Renal cortical epithelial cell (primary cell): ENCODE results near the gene ANAPC2. TPM values are rescaled to one million over a fixed set of nuclear protein-coding genes. Genes with fewer than 3 reads are reported as not detected.

ENCODE experiments used
- DNase-seq: peaks from one replicate; pipeline ENCODE4 v3.0.0-alpha.2; 2011; ENCODE audit warnings: low read depth
- total RNA-seq: library from RNA; depleted of rRNA; stranded (reverse); fragments of >200 nt; gene quantifications from 2 replicates; pipeline ENCODE4 v1.2.3, GENCODE V29; 2014

ANAPC2 gene
- total RNA-seq = 10.4 and 28.9 TPM in 2 replicates

- peak; percentile 79 for DNase-seq
These were observed at the start of gene ANAPC2, which contains the start of gene SSNA1 for GRCh38 chr9:137188490-137189296. ANAPC2 (minus strand) TSS chr9:137188560; CDS start chr9:137188532, 28 bp downstream. SSNA1 (plus strand) TSS chr9:137188676; CDS start chr9:137188727, 51 bp downstream.

- no peak for DNase-seq
These were observed 48.6 kb upstream of the ANAPC2 start for GRCh38 chr9:137236936-137237421.

DNA sequence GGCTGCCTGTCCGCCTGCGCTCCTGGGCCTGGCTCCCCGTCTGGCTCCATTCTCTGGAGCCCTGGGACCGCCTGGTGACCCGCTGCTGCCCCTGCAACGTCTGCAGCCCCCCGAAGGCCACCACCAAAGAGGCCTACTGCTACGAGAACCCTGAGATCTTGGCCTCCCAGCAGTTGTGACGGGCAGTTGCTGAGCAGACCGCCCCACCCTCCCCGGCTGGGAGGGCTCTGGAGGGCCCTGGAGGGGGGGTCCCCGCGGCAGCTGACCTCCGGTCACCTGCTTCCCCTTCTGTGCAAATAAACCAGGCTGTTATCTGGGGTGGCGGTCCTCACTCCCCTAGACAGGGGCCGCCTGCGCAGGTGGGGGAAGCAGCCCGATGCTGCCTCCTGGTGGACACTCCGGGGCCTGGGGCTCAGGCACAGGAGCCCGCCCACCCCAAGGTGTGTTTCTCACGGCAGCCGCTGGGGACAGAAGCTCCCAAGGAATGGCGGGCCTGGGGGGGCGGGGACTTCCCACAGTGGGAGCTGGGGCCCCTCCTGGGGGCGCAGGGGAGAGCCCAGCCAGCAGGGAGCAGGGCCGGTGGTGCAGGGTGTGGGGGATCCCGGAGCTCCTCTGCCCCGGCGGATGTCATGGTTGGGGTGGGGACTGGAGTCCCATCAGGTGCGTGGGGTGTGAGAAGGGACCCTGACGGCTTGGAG, 48.0 kb upstream of the ANAPC2 start:
- peak; percentile 40 for DNase-seq

DNA sequence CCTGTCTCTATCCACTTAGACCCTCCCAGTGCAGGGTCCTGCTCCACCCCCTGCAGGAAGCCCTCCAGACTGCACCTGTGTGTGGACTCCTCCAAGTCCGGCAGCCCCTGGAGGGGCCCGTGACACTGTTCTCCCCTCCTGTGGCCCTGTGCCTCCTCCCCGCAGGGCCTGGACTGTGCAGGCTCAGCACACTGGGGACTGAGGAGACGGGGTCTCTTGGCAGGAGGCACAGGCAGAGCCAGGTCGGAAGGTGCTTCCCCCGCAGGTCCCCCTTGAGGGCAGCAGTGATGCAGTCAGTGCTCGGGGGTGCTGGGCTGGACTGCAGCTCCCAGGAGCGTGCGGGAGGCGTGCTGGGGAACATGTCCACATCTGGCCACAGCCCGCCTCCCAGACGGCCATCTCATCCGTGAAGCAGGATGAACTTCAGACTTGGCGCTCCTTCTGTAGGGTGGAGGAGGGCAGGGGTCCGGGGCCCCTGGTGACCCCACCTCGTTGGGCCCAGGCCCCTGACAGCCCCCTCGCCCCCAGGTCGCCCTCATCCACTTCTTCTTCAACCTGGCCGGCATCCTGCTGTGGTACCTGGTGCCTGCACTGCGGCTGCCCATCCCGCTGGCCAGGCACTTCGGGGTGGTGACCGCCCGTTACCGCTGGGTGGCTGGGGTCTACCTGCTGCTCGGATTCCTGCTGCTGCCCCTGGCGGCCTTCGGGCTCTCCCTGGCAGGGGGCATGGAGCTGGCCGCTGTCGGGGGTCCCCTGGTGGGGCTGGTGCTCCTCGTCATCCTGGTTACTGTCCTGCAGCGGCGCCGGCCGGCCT, 47.3 kb upstream of the ANAPC2 start:
- DNase-seq = no peak

DNA sequence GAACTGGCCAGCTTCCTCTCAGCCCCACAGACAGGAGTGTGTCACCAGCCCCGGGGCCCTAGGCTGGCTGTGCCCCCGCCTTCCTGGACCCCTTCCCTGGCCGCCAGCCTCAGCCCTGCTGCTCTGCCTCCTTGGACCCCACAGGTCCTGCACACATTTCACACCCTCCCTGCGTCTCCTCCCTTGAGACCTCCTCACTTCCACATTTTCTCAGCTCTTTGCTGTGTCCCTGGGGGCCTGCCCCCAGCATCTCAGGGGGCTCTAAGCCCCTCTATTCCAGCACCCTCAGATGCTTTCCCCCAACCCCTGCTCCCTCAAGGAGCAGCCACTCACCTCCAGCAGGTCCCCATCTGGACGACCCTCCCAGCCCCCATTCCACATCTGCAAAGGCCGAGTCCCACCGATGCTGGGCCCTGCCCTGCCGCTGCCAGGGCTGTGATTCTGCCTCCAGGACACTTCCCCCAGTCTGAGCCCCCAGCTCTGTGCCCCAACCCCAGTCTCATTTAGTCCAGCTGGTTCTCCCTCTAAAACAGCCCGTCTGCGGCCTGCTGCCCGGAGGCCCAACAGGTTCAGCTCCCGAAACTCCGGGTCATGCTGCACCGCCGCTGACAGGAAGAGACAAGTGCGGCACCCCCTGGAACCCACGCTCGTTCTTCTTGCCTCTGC, 46.5 kb upstream of the ANAPC2 start:
- DNase-seq = no peak

DNA sequence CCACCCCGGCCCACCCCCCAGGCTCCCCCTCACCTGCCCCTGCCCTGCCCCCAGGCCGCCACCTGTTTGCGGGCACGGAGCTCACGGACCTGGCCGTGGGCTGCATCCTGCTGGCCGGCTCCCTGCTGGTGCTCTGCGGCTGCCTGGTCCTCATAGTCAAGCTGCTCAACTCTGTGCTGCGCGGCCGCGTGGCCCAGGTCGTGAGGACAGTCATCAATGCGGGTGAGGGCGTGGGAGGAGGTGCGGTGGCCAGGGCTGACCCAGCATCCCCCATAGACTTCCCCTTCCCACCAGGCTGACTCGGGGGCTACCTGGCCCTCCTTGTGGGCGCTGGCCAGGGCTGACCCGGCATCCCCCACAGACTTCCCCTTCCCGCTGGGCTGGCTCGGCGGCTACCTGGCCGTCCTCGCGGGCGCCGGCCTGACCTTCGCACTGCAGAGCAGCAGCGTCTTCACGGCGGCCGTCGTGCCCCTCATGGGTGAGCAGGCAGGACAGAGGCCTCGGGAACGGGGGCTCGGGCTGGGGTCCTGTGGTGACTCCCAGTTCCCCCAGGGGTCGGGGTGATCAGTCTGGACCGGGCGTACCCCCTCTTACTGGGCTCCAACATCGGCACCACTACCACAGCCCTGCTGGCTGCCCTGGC, 45.8 kb upstream of the ANAPC2 start:
- no peak for DNase-seq

DNA sequence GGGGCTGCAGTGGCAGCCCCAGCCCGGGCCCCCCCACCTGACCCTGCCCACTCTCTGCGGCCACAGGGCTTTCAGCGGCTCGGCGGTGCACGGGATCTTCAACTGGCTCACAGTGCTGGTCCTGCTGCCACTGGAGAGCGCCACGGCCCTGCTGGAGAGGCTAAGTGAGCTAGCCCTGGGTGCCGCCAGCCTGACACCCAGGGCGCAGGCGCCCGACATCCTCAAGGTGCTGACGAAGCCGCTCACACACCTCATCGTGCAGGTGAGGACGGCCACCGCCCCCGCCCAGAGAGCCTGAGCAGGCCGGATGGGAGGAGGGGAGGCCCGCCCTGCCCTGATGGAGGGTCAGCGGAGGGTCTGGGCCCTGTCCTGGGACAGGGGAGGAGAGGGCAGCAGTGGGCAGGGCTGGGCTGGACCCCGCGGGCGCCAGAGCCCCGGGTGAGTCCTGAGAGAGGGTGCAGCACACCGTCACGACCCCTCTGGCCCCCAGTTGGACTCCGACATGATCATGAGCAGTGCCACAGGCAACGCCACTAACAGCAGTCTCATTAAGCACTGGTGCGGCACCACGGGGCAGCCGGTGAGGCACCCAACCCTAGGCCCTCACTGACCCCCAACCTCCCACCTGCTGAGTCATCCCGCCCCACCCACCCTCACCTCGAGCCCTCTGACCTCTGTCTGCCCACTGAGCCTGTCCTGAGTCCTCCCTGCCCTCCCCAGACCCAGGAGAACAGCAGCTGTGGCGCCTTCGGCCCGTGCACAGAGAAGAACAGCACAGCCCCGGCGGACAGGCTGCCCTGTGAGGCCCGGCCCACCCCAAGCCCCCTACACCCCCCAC, 45.0 kb upstream of the ANAPC2 start:
- DNase-seq = no peak

DNA sequence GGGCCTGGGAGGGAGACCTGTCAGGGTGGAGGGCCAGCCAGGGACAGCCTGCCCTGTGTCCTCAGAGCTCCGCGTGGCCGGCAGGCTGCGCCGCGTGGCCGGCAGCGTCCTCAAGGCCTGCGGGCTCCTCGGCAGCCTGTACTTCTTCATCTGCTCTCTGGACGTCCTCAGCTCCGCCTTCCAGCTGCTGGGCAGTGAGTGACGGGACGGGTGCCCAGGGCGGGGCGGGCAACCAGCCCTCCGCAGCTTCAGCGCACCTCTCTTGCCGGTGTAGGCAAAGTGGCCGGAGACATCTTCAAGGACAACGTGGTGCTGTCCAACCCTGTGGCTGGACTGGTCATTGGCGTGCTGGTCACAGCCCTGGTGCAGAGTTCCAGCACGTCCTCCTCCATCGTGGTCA, 44.1 kb upstream of the ANAPC2 start:
- no peak for DNase-seq

DNA sequence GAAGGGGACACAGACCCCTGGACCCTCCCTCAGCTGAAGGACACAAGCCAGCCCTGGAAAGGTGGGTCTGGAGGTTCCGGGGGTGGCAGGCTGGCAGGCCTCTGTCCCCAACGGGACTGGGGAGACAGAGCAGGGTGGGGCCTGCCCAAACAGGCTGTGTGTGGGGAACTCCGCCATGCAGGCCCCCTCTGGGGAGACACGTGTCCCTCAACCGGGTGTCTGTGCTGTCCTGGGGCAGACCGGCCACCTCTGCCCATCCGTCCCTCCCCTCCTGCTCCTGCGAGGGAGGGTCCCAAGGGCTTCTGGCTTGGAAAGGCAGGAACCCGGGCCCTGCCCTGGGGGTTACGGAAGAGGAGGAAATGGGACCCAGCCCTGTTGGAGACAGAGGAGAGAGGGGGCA, 43.7 kb upstream of the ANAPC2 start:
- no peak for DNase-seq

DNA sequence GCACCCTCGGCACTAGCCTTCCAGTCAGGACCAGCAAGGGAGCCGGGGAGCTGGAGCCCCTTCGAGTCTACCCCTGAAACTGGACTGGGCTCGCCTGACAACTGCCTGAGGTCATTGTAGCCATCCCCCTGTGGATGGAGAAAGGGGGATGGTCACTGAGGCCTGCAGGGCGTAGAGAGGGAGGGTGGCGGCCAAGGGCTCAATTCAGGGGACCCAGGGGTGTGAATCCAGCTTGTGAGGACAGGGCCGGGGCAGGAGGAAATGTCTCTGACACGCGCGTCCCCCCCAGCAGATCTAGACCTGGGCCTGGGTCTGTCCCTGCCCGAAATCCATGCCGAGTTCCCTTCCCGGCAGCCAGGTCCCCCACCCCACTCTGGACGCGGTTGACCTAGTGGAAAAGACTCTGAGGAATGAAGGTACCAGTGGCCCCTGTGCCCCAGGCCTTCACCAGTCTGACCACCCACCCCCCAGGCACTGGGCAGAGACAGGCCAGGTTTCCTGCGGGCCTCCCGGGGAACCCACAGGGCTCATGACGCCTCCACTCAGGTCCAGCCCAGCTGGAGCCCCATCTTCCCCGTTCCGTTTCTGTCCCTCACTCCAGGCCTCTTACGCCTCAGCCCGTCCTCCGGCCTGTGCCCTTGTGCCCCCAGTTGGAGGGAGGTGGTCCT, 43.1 kb upstream of the ANAPC2 start:
- DNase-seq = no peak

- DNase-seq = no peak
These were observed 42.5 kb upstream of the ANAPC2 start, which contains the start of gene SLC34A3 for GRCh38 chr9:137230705-137231371. SLC34A3 (plus strand) TSS chr9:137230901; CDS start chr9:137231703, 802 bp downstream.

DNA sequence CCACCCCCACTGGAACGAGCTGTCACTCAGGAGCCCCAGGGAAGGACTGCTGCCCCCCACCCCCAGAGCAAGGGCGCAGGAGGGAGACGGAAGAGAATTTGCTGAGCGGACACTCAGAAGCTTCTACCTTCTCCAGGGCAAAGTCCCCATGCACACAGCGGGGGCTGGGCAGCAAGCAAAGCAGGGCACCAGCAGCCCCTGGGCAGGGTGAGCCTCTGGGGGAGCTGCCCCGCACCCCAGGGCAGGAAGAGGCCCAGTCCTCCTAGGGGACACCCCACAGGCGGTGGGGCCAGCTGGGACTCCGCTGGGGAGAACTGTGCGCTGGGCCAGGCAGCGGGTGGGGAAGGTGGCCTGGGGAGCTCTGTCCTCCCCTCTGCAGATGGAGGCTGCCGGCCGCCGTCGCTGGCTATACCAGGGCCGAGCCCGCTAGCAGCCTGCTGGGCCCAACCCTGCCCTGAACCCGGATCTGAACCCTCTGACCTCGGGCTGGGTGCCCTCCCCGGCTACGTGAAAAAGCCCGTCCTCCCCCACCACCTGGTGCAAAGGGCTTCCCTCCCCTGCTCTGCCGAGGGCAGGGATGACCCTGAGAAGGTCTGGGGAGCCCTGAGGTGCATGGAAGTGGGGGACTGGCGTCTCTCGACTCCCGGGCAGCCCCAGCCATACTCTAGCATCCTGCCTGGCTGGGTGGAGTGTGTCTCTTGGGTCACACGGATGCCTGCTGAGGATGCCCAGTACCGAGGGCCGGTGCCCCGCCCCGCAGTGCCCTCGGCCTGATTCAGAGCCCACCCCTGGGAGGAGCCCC, 41.7 kb upstream of the ANAPC2 start:
- DNase-seq = no peak

DNA sequence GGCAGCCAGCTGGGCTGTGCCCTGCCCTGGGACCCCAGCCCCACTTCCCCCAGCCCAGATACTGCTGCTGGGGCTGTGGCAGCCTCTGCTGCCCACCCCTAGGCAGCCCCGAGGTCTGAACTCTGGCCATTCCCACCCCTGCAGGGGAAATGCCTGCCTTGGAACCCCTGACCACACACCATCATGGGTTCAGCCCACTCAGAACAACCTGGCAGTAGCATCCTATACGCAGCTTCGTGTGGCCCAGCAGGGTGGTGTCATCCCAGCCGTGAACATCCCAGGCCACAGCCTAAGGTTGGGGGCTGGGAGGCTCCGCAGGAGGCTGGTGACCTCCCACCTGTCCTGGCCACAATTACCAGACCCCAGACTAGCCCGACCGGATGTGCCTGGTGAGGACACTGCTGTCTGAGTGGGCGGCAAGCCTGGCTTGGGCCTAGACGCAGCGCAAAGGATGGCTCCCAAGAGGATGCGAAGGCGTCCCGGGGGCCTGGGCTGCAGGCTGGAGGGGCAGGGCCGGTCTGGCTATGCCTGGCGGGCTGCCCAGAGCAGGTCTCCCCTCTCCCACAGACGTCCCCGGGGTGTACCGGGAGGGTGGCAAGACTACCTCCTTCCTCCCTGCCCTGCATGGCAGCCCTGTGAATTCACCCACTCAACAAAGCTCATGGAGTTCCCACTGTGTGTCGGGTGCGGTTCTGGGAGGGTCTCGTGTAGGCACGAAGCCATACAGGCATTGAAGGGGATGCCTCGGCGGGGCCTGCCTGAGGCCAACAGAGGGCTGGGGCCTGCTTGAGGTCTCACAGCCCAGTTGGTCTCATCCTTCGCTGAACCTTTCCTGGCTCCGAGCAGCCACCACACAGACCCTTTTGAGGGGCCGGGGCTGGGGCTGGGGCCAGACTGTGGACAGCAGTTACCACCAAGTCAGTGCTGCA, 40.9 kb upstream of the ANAPC2 start:
- DNase-seq = no peak

DNA sequence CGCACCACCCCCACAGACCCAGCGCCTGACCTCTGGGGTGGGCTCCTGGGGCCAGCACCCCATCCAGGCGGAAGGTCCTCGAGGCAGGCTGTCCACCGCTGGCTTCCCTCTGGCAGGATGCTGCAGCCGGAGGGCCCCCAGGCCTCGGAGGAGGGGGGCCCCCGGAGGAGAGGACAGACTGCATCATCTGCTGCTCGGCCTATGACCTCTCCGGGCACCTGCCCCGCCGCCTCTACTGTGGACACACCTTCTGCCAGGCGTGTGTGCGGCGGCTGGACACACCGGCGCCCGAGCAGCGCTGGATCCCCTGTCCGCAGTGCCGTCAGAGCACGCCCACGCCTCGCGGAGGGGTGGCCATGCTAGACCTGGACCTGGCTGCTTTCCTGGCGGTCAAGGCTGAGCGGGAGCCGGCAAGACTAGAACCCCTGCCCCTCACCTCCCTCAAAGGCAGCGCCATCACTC, 40.2 kb upstream of the ANAPC2 start:
- no peak for DNase-seq

GRCh38 chr9:137227853-137228505, 39.6 kb upstream of the ANAPC2 start:
- no peak for DNase-seq
